Activated T-helper 1 cell treated with anti-CD3 and anti-CD28 coated beads, Interleukin-12 subunit alpha, Interleukin-12 subunit beta, Interleukin-2, Interleukin-4 antibody, amounts not matched to agents 30 ng/mL and 10 ng/mL and 1 ng/mL, durations not matched to agents 14 hours and 24 hours and 36 hours (primary cell): ENCODE data around the gene OTUD1. TPM values are rescaled to one million over a fixed set of nuclear protein-coding genes. Genes with fewer than 3 reads are reported as not detected.

Experiments
- DNase-seq: peaks from one replicate; pipeline ENCODE4 v3.0.0; 2021; ENCODE audit warnings: low spot score
- H3K27ac Mint-ChIP-seq: one replicate; pipeline ENCODE4 v1.8.0; 2021; ENCODE audit warnings: mild to moderate bottlenecking, mixed read lengths
- H3K27me3 Mint-ChIP-seq: one replicate; pipeline ENCODE4 v1.8.0; 2022; ENCODE audit warnings: mild to moderate bottlenecking, moderate library complexity, mixed read lengths; ENCODE audit not compliant: insufficient read depth
- H3K36me3 Mint-ChIP-seq: one replicate; pipeline ENCODE4 v1.8.0; 2021; ENCODE audit warnings: low read depth, mixed read lengths
- H3K4me1 Mint-ChIP-seq: one replicate; pipeline ENCODE4 v1.8.0; 2021; ENCODE audit warnings: low read depth, mixed read lengths
- H3K4me3 Mint-ChIP-seq: one replicate; pipeline ENCODE4 v1.8.0; 2021; ENCODE audit warnings: mild to moderate bottlenecking, moderate library complexity, mixed read lengths
- H3K9me3 Mint-ChIP-seq: one replicate; pipeline ENCODE4 v1.8.0; 2021; ENCODE audit warnings: mixed read lengths
- intact Hi-C: fragments of 100-400 bp; cut with micrococcal nuclease; formaldehyde crosslinking; loops from one replicate; pipeline ENCODE4 v1.15.1; 2024
- total RNA-seq: library from RNA; stranded (reverse); gene quantifications from 2 replicates; pipeline ENCODE4 v1.2.3, GENCODE V29; 2022

The OTUD1 gene
- total RNA-seq, 1 donor from 2014 or later: 19.1 TPM

DNA sequence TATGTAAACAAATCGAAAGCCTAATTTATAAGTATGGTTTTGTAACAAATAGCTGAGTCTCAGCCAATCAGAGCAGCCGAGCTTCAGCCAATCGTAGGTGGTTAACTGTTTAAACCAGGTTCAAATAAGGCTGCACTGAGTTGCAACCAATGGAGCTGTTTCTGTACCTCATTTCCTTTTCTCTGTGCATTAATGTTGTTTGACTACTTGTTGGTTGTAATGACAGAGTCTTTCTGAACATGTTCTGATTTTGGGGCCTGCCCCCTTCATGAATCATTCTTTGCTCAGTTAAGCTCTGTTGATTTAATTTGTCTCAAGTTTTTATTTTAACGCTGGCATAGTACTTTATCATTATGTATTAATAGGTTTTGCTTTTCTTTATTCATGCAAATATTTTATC, 14.6 kb downstream of the OTUD1 start:
- no peaks in the 10 kb centered on the region for H3K27me3 Mint-ChIP-seq

DNA sequence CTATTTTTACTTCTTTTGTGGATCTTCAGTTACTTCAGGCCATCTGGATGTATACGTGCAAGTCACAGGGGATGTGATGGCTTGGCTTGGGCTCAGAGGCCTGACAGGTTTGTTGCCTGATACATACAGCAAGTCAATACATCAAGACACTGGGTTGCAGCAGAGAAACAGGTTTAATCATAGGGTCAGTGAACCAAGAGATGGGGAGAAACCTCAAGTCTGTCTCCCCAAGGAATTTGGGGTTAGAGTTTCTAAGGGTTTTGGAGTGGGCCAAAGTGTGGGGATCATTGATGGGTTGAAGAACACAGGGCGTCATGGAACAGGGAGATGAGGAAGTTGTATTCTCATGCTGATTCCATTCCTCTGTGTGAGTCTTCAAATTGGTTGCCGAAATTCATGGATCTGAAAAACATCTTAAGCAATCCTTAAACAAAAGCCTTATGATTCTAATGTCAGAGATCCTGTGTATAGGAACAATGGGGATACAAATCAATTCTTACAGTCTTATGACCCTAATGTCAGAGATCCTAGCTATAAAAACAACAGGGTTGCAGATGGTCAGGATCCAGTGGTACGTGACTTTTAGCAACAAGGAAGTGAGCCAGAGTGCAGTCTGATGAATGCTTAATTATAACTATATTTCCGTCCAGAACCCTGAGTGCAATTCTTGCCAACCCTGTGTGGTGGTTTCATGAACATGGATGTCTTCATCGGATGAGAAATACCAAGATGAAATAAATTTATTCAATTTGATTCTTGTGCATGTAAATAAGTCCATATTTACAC, 18.9 kb downstream of the OTUD1 start:
- H3K4me3 Mint-ChIP-seq: no peak overlapping the region
- peaks cover 7% of the 10 kb centered on the region for H3K27me3 Mint-ChIP-seq
- no peaks in the 10 kb centered on the region for H3K4me1 Mint-ChIP-seq
- H3K27ac Mint-ChIP-seq: no peak overlapping the region
- H3K36me3 Mint-ChIP-seq: no peaks in the 10 kb centered on the region
- no peaks in the 10 kb centered on the region for H3K9me3 Mint-ChIP-seq
- no peak for DNase-seq
- intact Hi-C loops: no loop called here

More for the DNA sequence above, 14.6 kb downstream of the OTUD1 start:
- Mint-ChIP-seq H3K9me3 (no peaks in the 10 kb centered on the region), H3K4me1 (peaks cover 11% of the 10 kb centered on the region), H3K4me3 (no peak overlapping the region), H3K36me3 (peaks cover 2% of the 10 kb centered on the region), H3K27ac (no peak overlapping the region)
- intact Hi-C loops: no loop called here
- no peak for DNase-seq

GRCh38 chr10:23459308-23459939, 20.5 kb downstream of the OTUD1 start:
- H3K36me3 Mint-ChIP-seq: no peaks in the 10 kb centered on the region
- no peak overlapping the region for H3K27ac Mint-ChIP-seq
- H3K4me1 Mint-ChIP-seq: no peaks in the 10 kb centered on the region
- intact Hi-C loops: no loop called here
- peaks cover 9% of the 10 kb centered on the region for H3K27me3 Mint-ChIP-seq
- H3K9me3 Mint-ChIP-seq: no peaks in the 10 kb centered on the region
- DNase-seq: no peak
- no peak overlapping the region for H3K4me3 Mint-ChIP-seq

- Mint-ChIP-seq H3K4me3 (no peak overlapping the region), H3K27ac (no peak overlapping the region)
- intact Hi-C loops: no loop called here
Observed at GRCh38 chr10:23461557-23461956, 22.7 kb downstream of the OTUD1 start.

GRCh38 chr10:23467012-23467411, 28.1 kb downstream of the OTUD1 start:
- Mint-ChIP-seq H3K4me1 (peaks cover 6% of the 10 kb centered on the region), H3K36me3 (no peaks in the 10 kb centered on the region), H3K27ac (no peak overlapping the region), H3K9me3 (no peaks in the 10 kb centered on the region), H3K4me3 (no peak overlapping the region), H3K27me3 (peaks cover 23% of the 10 kb centered on the region)
- no peak for DNase-seq
- intact Hi-C loops: no loop called here

More at GRCh38 chr10:23461557-23461956, 22.7 kb downstream of the OTUD1 start:
- Mint-ChIP-seq H3K27me3 (peaks cover 12% of the 10 kb centered on the region), H3K36me3 (no peaks in the 10 kb centered on the region), H3K9me3 (no peaks in the 10 kb centered on the region), H3K4me1 (no peaks in the 10 kb centered on the region)
- no peak for DNase-seq

- Mint-ChIP-seq H3K4me3 (no peak overlapping the region), H3K9me3 (no peaks in the 10 kb centered on the region), H3K36me3 (no peaks in the 10 kb centered on the region), H3K27ac (no peak overlapping the region), H3K27me3 (peaks cover 20% of the 10 kb centered on the region), H3K4me1 (peaks cover 6% of the 10 kb centered on the region)
- intact Hi-C loops: no loop called here
- no peak for DNase-seq
Observed at GRCh38 chr10:23467548-23467947, 28.7 kb downstream of the OTUD1 start.

GRCh38 chr10:23469596-23470237, 30.8 kb downstream of the OTUD1 start:
- peak overlapping the region; percentile 37 for H3K27ac Mint-ChIP-seq
- intact Hi-C loops: no loop called here
- peaks cover 16% of the 10 kb centered on the region for H3K27me3 Mint-ChIP-seq
- H3K4me1 Mint-ChIP-seq: peaks cover 6% of the 10 kb centered on the region
- no peak overlapping the region for H3K4me3 Mint-ChIP-seq
- H3K9me3 Mint-ChIP-seq: no peaks in the 10 kb centered on the region
- DNase-seq: no peak
- H3K36me3 Mint-ChIP-seq: no peaks in the 10 kb centered on the region

GRCh38 chr10:23472181-23472580, 33.3 kb downstream of the OTUD1 start:
- Mint-ChIP-seq H3K4me3 (no peak overlapping the region), H3K9me3 (no peaks in the 10 kb centered on the region), H3K27ac (no peak overlapping the region), H3K36me3 (no peaks in the 10 kb centered on the region), H3K4me1 (peaks cover 6% of the 10 kb centered on the region), H3K27me3 (peaks cover 14% of the 10 kb centered on the region)
- intact Hi-C loops: no loop called here
- no peak for DNase-seq

GRCh38 chr10:23474081-23474480, 35.2 kb downstream of the OTUD1 start:
- DNase-seq: no peak
- no peak overlapping the region for H3K4me3 Mint-ChIP-seq
- intact Hi-C loops: no loop called here
- no peaks in the 10 kb centered on the region for H3K36me3 Mint-ChIP-seq
- H3K9me3 Mint-ChIP-seq: no peaks in the 10 kb centered on the region
- H3K27ac Mint-ChIP-seq: no peak overlapping the region
- H3K4me1 Mint-ChIP-seq: peaks cover 6% of the 10 kb centered on the region
- peaks cover 5% of the 10 kb centered on the region for H3K27me3 Mint-ChIP-seq

GRCh38 chr10:23474626-23475025, 35.8 kb downstream of the OTUD1 start:
- intact Hi-C loops: no loop called here
- H3K4me3 Mint-ChIP-seq: no peak overlapping the region
- no peak overlapping the region for H3K27ac Mint-ChIP-seq
- no peaks in the 10 kb centered on the region for H3K9me3 Mint-ChIP-seq
- H3K36me3 Mint-ChIP-seq: no peaks in the 10 kb centered on the region
- DNase-seq: no peak
- H3K27me3 Mint-ChIP-seq: peaks cover 5% of the 10 kb centered on the region
- H3K4me1 Mint-ChIP-seq: peaks cover 5% of the 10 kb centered on the region

DNA sequence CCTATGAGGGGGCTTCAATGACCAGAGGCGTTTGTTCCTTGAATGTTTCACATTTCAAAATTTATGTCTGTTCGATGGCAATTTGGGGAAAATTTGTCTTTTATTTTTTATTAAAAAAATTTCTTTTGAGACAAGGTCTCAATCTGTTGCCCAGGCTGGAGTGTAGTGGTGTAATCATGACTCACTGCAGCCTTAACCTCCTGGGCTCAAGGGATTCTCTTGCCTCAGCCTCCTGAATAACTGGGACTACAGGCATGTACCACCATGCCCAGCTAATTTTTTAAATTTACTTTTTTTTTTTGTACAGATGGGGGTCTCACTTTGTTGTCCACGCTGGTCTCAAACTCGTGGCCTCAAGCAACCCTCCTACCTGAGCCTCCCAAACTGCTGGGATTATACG, 39.7 kb downstream of the OTUD1 start:
- Mint-ChIP-seq H3K27ac (no peak overlapping the region), H3K9me3 (no peaks in the 10 kb centered on the region), H3K27me3 (no peaks in the 10 kb centered on the region), H3K4me1 (no peaks in the 10 kb centered on the region), H3K4me3 (no peak overlapping the region), H3K36me3 (no peaks in the 10 kb centered on the region)
- intact Hi-C loops: no loop called here
- DNase-seq: no peak

- H3K27me3 Mint-ChIP-seq: no peaks in the 10 kb centered on the region
- DNase-seq: no peak
Observed at GRCh38 chr10:23479798-23480473, 41.1 kb downstream of the OTUD1 start.

More at GRCh38 chr10:23479798-23480473, 41.1 kb downstream of the OTUD1 start:
- Mint-ChIP-seq H3K36me3 (no peaks in the 10 kb centered on the region), H3K4me3 (no peak overlapping the region), H3K4me1 (no peaks in the 10 kb centered on the region), H3K9me3 (no peaks in the 10 kb centered on the region), H3K27ac (no peak overlapping the region)
- intact Hi-C loops: no loop called here
